Measurements from ENCODE around the gene DPYSL3.

Gene DPYSL3

GRCh38 chr5:147472664-147473475 is 37.0 kb downstream of the DPYSL3 start:
- DNase-seq (ENCODE audit: low read depth) = no peak

GRCh38 chr5:147467973-147468508 is 41.8 kb downstream of the DPYSL3 start:
- DNase-seq (ENCODE audit: low read depth) = no peak

GRCh38 chr5:147466360-147466980 is 43.4 kb downstream of the DPYSL3 start:
- DNase-seq (ENCODE audit: low read depth) = no peak

- no peak for DNase-seq (ENCODE audit: low read depth)
Observed at GRCh38 chr5:147465747-147466146, 44.1 kb downstream of the DPYSL3 start.

- peak; percentile 50 for DNase-seq (ENCODE audit: low read depth)
Observed at GRCh38 chr5:147464211-147464610, 45.7 kb downstream of the DPYSL3 start.

- peak; percentile 64 for DNase-seq (ENCODE audit: low read depth)
Observed at GRCh38 chr5:147461915-147462314, 48.0 kb downstream of the DPYSL3 start.

- no peak for DNase-seq (ENCODE audit: low read depth)
Observed at GRCh38 chr5:147460380-147460779, 49.5 kb downstream of the DPYSL3 start.

GRCh38 chr5:147458581-147458980 is 51.3 kb downstream of the DPYSL3 start:
- DNase-seq (ENCODE audit: low read depth) = no peak

GRCh38 chr5:147455822-147456450 is 53.9 kb downstream of the DPYSL3 start:
- DNase-seq (ENCODE audit: low read depth) = no peak

- peak; percentile 53 for DNase-seq (ENCODE audit: low read depth)
Observed at GRCh38 chr5:147454996-147455677, 54.7 kb downstream of the DPYSL3 start.

GRCh38 chr5:147453875-147454814 is 55.7 kb downstream of the DPYSL3 start:
- peak; percentile 86 for DNase-seq (ENCODE audit: low read depth)

GRCh38 chr5:147452165-147452811 is 57.6 kb downstream of the DPYSL3 start:
- DNase-seq (ENCODE audit: low read depth) = no peak

- DNase-seq (ENCODE audit: low read depth) = no peak
Observed at GRCh38 chr5:147451193-147451592, 58.7 kb downstream of the DPYSL3 start.

GRCh38 chr5:147450606-147451005 is 59.3 kb downstream of the DPYSL3 start:
- no peak for DNase-seq (ENCODE audit: low read depth)

- DNase-seq (ENCODE audit: low read depth) = peak; percentile 54
Observed at GRCh38 chr5:147448766-147449165, 61.1 kb downstream of the DPYSL3 start.

GRCh38 chr5:147446523-147446922 is 63.3 kb downstream of the DPYSL3 start:
- no peak for DNase-seq (ENCODE audit: low read depth)

GRCh38 chr5:147445917-147446316 is 64.0 kb downstream of the DPYSL3 start:
- DNase-seq (ENCODE audit: low read depth) = no peak

GRCh38 chr5:147445090-147445489 is 64.8 kb downstream of the DPYSL3 start:
- DNase-seq (ENCODE audit: low read depth) = no peak

GRCh38 chr5:147442224-147442623 is 67.6 kb downstream of the DPYSL3 start:
- DNase-seq (ENCODE audit: low read depth) = no peak

- DNase-seq (ENCODE audit: low read depth) = no peak
Observed at GRCh38 chr5:147441191-147441695, 68.6 kb downstream of the DPYSL3 start.

Data from EH (cell line).